RWPE2 (cell line): ENCODE measurements around the gene AWAT1.

Experiments used
- ATAC-seq: fragments of 200-7000 bp; cut with Tn5 transposase; 3 replicates; pipeline ENCODE4 v1.9.1; 2021; ENCODE audit warnings: low read depth
- DNase-seq: peaks from one replicate; pipeline ENCODE4 v3.0.0-alpha.2; 2020; ENCODE audit warnings: low spot score
- H3K27ac ChIP-seq: fragments of 450-650 bp; 2 replicates; pipeline ENCODE4 v1.5.1; 2017; ENCODE audit warnings: mild to moderate bottlenecking; ENCODE audit not compliant: poor library complexity, severe bottlenecking
- H3K27me3 ChIP-seq: fragments of 250-450 bp; sonication (Bioruptor Pico); 2 replicates; pipeline ENCODE4 v1.5.1; 2021; ENCODE audit warnings: mild to moderate bottlenecking, moderate library complexity; ENCODE audit not compliant: insufficient read depth, poor library complexity, severe bottlenecking
- H3K36me3 ChIP-seq: fragments of 250-450 bp; sonication (Bioruptor Pico); 2 replicates; pipeline ENCODE4 v1.5.1; 2020; ENCODE audit warnings: low read depth, mild to moderate bottlenecking, moderate library complexity
- H3K4me1 ChIP-seq: fragments of 250-450 bp; sonication (Bioruptor Pico); 2 replicates; pipeline ENCODE4 v1.5.1; 2021; ENCODE audit warnings: mild to moderate bottlenecking, moderate library complexity; ENCODE audit not compliant: insufficient read depth, poor library complexity, severe bottlenecking
- H3K4me3 ChIP-seq: fragments of 250-450 bp; sonication (Bioruptor Pico); 2 replicates; pipeline ENCODE4 v1.5.1; 2021; ENCODE audit warnings: mild to moderate bottlenecking, moderate library complexity; ENCODE audit not compliant: severe bottlenecking
- H3K9me3 ChIP-seq: fragments of 250-450 bp; sonication (Bioruptor Pico); 2 replicates; pipeline ENCODE4 v1.5.1; 2021; ENCODE audit warnings: mild to moderate bottlenecking, moderate library complexity; ENCODE audit not compliant: severe bottlenecking
- CTCF ChIP-seq: fragments of 450-650 bp; IDR thresholded peaks from one replicate; pipeline ENCODE4 v1.5.1; 2017; ENCODE audit warnings: mild to moderate bottlenecking, moderate library complexity; ENCODE audit not compliant: poor library complexity, severe bottlenecking

Gene AWAT1

GRCh38 chrX:70219938-70220764 lies 14.3 kb upstream of the AWAT1 start:
- no peaks in the 10 kb centered on the region for H3K36me3 ChIP-seq
- no peaks in the 10 kb centered on the region for H3K9me3 ChIP-seq
- H3K4me3 ChIP-seq = no peak overlapping the region
- peak; percentile 58 for DNase-seq
- ATAC-seq = peak; percentile 98
- no peaks in the 10 kb centered on the region for H3K4me1 ChIP-seq
- H3K27me3 ChIP-seq = no peaks in the 10 kb centered on the region
- H3K27ac ChIP-seq = no peak overlapping the region
- TF ChIP-seq CTCF = no peak

DNA sequence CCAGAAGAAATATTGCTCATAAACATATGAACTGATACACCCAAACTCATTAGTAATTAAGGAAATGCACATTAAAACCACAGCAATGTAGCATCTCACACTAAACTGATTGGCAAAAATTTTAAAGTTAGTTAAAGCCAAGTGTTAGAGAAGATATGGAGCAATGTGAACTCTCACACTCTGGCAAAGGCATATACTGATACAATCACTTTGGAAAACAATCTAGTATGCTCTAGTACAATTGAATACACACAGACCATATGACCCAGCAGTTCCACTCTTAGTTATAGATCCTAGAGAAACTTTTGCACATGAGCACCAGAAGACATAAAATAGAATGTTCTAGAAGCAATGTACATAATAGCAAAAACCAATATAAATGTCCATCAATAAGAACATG lies 8.4 kb upstream of the AWAT1 start:
- Histone ChIP-seq H3K9me3 (no peaks in the 10 kb centered on the region), H3K4me3 (no peak overlapping the region), H3K27me3 (no peaks in the 10 kb centered on the region), H3K27ac (no peak overlapping the region), H3K36me3 (no peaks in the 10 kb centered on the region), H3K4me1 (no peaks in the 10 kb centered on the region)
- TF ChIP-seq CTCF = no peak
- ATAC-seq (no peak), DNase-seq (no peak)

- Histone ChIP-seq H3K4me1 (no peaks in the 10 kb centered on the region), H3K4me3 (no peak overlapping the region), H3K36me3 (no peaks in the 10 kb centered on the region), H3K27ac (no peak overlapping the region), H3K9me3 (no peaks in the 10 kb centered on the region), H3K27me3 (no peaks in the 10 kb centered on the region)
- DNase-seq = no peak
- ATAC-seq = no peak
- TF ChIP-seq CTCF = no peak
Observed at GRCh38 chrX:70226687-70227086, 7.8 kb upstream of the AWAT1 start.

- no peaks in the 10 kb centered on the region for H3K4me1 ChIP-seq
- H3K27ac ChIP-seq = no peak overlapping the region
- no peaks in the 10 kb centered on the region for H3K9me3 ChIP-seq
- H3K4me3 ChIP-seq = no peak overlapping the region
- TF ChIP-seq CTCF = no peak
- no peak for DNase-seq
- H3K36me3 ChIP-seq = no peaks in the 10 kb centered on the region
- H3K27me3 ChIP-seq = no peaks in the 10 kb centered on the region
- ATAC-seq = no peak
Observed at GRCh38 chrX:70231666-70232065, 2.8 kb upstream of the AWAT1 start.

GRCh38 chrX:70240751-70241150 lies 6.3 kb downstream of the AWAT1 start:
- no peak for DNase-seq
- no peaks in the 10 kb centered on the region for H3K4me1 ChIP-seq
- no peaks in the 10 kb centered on the region for H3K9me3 ChIP-seq
- TF ChIP-seq CTCF = no peak
- no peak overlapping the region for H3K27ac ChIP-seq
- H3K27me3 ChIP-seq = no peaks in the 10 kb centered on the region
- ATAC-seq = no peak
- H3K36me3 ChIP-seq = no peaks in the 10 kb centered on the region
- H3K4me3 ChIP-seq = no peak overlapping the region
